Activated T-cell treated with anti-CD3 and anti-CD28 coated beads for 48 hours (primary cell): ENCODE results near the gene TSR3.

Experiments
- DNase-seq: peaks from one replicate; pipeline ENCODE4 v3.0.0-alpha.2; 2020; ENCODE audit warnings: low read depth

Gene TSR3

DNA sequence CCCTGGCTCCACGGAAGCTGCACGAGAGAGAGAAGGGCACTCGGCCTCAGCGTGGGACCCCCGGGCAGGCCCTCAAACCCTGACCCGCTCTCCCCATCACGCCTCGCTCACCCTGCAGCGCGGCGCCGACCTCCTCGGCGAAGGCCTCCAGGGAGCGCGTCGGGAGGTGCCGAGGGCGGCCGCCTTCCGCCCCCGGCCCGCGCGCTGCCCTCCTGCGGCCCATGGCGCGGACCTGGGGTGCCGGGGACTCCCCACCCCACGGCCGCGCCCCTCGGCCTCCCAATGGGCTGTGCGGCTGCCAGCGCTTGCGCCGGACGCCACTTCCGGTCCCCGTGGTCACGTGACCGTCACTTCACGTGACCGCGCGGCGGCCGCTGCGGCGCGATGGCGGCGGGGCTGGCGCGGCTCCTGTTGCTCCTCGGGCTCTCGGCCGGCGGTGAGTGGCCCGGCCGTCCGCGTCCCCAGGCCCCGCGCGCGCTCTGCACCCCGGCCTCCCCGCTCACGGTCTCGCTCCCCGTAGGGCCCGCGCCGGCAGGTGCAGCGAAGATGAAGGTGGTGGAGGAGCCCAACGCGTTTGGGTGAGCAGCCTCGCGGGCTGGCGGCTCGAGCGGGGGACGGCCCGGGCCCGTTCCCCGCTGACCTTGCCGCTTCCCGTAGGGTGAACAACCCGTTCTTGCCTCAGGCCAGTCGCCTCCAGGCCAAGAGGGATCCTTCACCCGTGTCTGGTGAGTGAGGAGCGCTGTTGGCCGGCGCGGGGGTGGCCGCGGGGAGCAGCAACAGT, at the start of gene TSR3, which contains the start of gene GNPTG:
Gene TSR3 (minus strand): TSS at position 297 of the 781 bp plus-strand sequence. CDS start 74 bp downstream, at position 223.
Gene GNPTG (plus strand): TSS at position 350 of the 781 bp plus-strand sequence. CDS start 35 bp downstream, at position 385.
- DNase-seq = peak; percentile 88

DNA sequence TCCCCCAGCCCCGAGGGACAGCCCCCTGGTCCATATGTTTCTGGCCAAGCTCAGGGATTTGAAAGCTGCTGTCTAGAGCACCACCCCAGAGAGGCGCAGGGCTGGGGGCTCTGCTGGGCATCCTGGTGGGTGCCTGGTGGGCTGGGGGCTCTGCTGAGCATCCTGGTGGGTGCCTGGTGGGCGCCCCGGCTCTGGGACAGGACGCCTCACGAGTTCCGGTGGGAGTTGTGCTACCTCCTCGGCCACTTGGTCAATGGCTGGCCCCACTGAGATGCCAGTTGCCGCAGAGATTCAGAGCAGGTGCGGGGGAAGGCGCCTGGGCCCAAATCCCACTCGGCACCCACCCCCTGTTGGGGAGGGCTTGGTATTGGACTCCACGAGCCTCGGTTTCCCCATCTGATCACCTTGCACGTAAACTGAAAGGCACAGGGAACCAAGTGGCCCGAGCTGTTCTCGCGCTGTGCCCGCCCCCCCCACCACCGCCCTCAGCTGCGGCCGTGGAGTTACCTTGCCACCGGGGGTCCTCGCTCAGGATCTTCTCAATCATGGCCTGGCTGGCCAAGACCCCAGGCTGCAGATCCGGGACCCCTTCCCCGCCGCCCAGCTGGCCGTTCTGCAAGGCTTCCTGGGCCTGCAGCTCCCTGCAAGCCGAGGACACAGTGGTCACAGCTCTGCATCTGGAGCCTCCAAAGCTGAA, 49.5 kb upstream of the TSR3 start:
- no peak for DNase-seq

DNA sequence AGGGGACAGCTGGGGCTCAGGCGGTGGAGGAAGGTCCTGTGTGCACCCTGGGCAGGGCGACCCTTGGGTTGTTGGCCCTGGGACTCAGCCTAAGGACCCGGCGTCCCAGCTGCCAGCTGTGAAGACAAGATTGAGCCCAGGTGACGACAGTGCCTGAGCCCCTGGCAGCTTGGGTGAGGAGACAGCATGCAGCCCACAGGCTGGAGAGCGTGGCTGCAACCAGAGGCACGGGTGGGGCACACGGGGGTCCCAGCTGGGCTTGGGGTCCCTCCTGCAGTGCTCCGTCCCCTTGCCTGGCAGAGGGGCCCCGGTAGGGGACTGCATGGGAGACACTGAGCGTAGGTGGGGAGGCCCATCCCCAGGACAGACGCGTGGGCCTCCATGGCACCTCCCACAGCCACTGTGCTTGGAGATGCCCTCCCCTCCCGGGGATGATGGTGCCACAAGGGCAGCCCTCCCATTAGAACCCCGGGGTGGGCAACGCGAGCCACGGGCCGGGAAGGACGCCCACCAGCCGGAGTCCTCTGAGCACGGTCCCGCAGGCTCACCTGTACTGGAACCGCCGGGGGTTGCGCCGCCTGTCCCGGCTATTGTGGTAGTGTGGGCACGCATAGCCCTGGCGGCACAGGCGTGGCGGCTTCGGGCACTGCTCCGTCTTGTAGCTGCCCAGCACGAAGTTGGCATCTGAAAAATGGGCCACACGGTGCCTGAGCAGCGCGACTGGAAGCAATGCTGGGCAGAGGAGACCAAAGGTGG, 47.3 kb upstream of the TSR3 start:
- no peak for DNase-seq

DNA sequence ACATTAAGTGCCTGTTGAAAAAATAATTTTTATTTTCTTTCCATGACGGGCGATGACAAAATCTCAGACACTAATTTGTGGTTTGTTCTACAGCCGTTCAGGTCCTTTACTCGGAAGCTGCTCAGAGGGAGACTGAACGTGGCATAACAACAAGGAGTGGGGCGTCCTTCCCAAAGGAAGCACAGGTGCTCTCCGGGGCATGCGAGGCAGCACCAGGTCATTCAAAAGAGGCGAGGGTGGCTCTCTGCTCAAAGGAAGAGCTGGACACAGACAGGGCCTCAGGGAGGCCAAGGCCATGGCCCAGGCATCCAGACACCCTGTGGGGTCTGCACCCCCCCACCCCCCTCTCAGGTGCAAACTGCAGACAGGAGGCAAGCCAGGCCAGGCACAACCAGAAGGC, 46.7 kb upstream of the TSR3 start:
- DNase-seq = no peak

DNA sequence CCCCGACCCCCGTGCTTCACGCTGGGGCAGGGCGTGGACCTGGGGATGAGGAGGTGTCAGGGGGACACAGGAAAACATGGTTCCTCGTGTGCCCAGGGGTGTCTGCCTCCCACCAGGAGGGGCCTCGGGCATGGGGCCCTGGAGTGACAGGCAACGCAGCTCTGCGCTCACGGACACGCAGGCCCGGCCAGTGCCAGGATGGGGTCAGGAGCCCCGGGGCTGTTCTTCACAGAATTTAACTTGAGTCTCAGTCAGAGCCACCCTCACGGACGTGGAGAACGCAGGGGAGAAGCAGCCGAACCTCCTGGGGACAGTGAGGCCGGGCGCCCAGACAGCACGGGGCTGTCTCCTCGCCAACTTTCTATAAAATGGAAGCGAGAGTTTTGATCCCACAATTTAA, 46.1 kb upstream of the TSR3 start:
- DNase-seq = no peak

DNA sequence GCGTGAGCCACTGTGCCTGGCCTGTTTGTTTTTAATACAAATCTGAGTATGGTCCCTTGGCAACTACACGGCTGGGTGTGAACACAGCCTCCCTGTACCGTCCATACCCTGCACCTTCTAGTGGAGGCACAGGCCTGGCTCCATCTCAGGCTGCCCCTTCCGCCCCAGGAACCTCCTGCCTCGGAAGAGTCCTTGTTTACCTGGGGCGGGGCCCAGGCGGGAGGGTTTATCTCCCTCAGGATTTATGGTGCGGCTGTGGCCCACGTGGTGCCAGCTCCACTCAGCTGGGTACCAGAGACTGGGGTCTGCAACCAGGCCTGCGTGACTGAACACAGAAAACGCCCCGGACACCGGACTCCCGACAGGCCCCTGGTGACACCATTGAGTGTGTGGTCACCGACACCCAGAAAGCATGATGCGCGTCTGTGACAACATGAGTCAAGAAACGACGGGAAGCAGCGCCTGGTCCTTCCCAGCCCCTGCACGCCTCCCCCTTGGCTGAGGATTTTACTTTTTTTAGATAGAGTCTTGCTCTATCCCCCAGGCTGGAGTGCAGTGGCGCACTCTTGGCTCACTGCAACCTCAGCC, 43.9 kb upstream of the TSR3 start:
- no peak for DNase-seq

DNA sequence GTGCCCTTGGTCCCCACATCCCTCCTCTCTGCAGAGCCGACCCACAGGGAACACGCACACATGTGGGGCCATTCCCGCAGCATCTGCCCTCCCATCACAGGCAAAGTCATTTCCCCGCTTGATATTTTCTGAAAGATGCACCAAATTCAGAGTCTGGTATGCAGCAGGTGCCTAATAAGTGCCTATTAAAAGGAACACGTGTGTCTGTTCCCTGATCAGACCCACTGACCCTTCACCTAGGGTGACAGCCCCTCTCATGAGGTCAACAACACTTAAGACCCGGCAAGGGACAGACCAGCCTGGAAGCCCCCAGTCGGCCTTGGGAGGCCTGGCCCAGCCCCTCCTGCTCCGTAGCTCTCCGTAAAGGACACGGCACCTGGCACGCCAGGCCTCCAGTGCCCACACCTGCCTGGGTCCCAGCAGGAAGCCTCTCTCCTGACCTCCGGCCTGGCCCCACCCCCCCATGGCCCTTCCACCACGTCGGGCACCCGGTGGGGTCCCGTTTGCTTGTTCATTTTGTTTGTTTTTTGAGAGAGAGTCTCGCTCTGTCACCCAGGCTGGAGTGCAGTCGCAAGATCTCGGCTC, 42.8 kb upstream of the TSR3 start:
- no peak for DNase-seq

DNA sequence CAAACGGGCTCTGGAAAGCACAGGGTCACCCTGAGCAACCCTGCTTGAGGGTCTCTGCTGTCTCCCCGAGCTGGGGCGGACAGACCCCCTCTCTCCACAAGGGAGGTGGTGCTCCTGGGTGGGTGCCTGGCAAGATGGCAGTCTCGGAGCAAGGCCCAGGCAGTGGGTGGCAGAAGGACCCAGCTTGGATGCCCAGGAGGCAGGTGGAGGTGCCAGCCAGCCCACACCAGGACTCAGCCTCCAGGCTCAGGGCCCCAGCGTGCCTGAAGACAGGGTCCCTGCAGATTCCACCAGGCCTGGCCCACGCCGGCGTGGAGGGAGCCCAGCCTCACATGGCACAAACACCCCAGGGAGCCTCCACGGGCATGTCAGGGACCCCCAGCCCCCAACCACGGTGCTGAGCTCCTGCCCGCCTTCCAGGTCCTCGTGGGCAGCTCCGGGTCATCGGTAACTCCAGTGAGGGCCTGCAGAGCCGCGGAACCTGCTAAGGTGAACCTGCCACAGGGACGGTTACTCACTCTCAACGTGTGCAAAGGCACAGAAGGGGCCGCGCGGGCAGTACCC, 42.0 kb upstream of the TSR3 start:
- DNase-seq = no peak

DNA sequence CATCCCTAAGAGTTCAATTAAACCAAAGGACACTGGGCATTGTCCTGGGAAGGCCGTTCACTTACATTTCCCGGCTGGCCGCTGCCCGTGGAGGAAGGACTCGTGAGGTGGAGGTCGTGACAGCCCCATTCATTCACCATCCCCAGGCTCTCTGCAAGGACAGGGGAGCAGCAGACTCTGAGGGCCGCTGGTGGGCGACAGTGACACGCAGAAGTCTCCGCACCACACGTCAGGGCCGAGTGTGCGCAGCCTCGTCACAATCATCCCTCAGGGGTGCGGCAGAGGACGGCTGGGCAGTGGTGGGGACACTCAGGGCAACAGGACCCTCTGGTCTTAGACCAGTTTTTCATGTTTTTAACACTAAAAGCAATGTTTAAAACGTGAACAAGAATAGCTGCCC, 41.1 kb upstream of the TSR3 start:
- no peak for DNase-seq

DNA sequence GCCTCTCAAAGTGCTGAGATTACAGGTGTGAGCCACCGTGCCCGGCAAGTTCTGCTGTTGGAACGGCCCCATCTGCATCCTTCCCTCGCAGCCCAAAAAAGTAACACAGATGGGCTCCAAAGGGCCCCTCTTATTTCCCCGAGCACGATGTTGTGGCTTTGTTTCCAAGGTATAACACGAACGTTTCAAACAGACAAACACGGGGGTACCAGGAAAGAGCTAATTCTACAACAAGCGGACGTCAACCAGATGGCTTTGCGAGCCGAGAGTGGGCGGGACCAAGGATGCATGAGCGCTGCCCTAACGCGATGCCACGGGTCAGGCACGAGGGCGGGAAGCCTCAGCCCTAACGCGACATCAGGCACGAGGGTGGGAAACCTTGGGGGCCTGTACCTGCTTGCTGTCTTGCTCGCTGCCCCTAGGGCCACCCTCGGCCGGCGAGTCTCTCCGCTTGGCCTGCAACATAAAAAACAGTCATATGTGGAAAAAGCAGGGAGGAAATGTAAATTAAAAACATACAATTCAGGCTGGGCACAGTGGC, 38.6 kb upstream of the TSR3 start:
- DNase-seq = no peak

DNA sequence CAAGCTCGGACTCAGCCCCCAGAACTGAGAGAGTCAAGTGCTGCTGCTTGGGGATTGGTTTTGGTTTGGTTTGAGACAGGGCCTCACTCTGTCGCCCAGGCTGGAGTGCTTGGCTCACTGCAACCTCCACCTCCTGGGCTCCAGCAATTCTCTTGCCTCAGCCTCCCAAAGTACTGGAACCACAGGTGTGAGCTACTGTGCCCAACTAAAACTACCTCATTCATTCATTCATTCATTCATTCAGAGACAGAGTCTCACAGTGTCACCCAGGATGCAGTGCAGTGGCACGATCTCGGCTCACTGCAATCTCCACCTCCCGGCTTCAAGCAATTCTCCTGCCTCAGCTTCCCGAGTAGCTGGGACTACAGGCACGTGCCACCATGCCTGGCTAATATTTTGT, 38.1 kb upstream of the TSR3 start:
- no peak for DNase-seq

DNA sequence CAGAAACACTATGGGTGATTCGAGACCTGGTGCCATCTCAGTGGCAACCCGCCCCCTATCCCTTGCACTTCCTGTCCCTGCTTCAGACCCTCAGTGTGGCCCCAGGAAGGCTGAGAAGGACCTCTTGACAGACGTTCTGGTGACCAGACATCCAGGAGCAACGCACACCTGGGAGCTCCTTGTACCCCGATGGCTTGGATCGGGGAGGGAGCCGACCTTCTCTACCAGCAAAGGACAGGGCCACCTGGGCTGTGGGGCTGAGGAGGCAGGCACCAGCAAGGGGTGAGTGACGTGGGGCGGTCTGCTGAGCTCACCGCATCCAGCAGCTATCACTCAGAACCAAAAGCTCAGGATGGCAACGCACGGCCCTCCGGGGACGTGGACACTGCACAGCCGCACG, 35.7 kb upstream of the TSR3 start:
- no peak for DNase-seq

DNA sequence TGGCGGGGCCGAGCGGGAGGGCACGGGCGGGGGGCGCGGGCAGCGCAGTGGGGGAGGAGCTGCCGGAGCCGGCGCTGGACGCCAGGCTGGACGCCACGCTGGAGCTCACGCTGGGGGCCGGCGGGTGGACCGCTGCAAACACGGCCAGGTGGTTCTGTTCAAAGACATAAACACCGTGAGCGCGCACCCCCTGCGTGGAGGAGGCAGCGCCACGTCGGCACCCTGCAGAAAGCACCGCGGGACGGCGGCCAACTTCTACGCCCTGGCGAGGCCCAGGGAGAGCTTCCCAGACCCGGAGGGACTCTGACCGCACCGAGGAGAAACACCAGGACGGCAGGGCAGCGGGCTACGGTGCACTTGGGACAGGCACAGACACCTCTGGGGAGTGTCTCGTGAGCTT, 33.6 kb upstream of the TSR3 start:
- DNase-seq = no peak

DNA sequence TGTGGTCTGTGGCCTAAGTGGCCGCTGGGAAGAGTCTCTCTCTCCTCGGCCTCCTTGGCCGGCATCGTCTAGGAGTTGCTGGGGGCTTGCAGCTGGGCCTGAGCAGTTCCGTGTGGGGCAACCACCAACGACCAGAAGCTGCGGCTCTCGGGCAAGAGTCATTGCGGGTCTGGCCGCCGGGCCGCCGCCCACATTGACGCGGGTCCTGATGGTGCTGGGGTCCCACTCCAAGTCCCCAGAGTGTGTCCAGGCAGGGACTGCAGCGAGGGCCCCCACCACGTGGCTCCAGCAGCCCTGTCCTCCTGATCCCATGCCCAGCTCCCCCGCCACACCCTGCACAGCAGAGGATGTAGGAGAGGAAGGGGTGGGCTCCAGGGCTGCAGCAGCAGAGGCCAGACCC, 31.9 kb upstream of the TSR3 start:
- DNase-seq = no peak

DNA sequence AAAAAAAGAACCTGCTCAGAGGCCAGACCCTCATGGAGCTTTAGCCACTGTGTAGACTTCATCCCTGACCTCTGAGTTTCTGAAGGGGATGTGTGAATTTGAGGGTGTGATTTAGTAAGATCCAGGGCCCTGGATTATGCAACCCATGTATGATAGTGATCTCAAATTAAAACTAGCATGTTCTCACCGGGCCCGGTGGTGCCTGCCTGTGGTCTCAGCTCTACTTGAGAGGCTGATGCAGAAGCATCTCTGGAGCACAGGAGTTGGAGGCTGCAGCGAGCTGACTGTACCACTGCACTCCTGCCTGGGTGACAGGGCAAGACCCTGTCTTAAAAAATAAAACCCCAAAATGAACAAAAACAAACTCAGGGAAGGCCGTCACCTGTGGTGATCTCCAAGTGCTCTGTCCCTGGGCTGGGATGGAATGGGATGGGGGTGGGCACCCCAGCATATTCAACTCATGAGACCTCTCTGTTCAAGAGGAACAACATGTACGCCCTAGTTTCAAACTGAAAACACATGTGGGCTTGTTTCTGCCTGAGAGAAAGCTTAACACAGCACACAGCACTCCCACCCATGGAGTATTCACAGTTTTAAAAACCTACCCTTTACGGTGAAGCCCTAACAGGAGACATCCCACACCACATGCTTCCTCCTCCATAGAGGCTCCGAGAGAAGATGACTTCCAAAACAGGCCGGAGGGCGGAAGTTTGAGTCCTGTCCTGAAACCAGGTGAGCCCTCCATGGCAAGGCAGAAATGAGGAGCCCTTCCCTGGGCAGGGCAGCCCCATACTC, 30.1 kb upstream of the TSR3 start:
- no peak for DNase-seq

DNA sequence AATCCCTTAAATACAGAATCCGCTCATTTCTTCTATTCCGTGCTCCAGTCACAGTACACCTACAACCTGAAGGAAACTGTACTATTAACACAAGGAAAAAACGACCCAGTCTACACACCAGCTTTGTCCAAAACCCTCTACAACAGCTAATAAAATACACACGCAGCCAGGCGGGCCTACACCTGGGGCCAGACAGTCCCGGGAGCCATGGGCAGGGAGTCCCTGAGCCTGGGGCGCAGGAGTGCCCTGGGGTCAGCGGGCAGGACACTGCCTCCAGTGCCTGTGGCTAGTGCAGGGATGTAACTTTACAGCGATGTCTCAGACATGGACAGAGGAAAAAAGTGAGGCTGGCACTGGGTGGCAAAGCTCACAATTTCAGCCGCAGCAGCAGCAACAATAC, 28.5 kb upstream of the TSR3 start:
- no peak for DNase-seq

DNA sequence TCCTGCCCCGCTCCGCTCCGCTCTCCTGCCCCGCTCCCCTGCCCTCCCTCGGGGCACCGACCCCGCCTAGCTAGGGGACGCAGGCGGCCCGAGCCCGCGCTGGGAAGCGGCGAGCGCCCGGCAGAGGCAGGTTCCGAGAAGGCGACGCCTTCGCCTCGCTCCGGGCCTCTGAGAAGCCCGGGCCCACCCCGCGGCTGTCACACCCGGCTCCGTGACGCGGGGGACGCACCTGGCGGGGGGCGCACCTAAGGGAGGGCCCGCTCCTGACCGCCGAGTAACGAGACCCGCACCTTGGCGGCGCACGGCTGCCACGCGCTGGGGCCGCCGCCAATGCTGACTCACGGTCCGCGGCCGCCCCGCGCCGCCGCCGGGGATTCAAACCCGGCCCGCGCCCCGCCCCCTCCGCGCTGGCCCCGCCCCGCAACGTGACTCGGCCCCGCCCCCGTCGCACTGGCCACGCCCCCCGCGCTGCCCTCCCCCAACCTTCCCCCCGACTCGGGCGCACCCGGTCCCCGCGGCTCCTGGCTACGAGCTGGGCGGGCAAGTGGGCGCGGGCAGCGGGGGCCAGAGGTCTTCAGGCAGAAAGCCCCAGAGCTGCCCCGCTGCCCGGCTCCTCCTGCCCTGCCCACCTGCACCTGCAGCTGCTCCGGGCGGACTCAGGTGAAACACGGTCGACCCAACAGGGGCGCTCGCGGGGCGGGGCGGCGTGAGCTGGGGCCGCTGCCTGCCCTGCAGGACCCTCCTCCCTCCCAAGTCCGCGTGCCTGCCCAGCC, 27.8 kb upstream of the TSR3 start:
- DNase-seq = peak; percentile 69

DNA sequence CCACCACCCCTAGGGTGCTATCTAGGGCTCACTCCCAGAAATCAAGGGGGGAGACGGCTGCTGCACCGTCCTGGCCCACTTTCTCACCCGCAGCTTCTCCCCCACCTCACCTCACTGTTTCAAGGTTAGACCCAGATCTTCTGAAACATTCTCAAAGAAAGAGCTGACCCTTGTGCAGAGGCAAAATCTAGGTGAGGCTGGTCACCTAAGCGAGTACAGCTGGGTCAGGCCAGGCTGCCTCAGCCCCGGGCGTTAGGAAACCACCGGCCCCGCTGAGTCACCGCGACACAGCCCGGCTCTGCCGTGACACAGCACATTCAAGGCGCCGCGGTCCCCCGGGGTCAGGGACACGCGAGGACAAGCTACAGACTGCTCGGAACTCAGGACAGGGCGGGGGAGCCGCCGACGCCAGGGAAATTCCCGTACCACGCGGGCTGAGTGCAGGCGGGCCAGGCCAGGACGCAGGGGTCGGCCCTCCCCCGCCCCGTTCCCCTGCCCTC, 27.2 kb upstream of the TSR3 start:
- peak; percentile 72 for DNase-seq

DNA sequence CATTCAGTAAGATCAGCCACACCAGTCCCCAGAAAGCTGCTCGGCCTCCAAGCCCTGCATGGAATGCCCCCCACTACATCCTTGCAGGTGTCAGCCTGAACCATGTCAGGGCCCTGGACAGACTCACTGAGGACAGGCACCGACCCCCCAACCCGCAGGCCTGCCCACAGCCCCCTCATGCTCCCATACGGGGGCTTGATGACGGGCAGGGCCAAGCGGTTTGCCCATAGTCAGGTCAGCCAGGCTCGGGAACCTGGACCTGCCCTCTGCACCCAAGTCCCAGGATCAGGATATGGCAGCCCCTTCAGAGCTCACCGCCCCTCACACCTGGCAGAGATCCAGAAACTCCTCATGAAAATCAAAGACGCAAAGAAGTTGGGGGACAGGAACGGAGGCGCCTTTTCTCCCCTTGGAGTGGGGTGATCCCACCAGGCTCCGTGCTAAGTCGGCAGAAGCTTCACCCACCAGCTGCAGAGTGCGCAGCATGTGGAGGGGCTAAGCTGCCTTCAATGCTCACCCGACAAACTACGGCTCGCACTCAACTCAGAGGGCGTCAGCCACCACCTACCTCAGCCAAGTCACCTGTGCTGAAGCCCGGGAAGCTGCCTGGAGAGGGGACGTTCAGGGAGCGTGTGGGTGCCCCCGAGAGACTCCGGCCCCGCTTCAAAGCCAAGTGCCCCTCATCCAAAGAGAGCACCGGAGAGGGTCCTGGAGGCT, 26.6 kb upstream of the TSR3 start:
- no peak for DNase-seq
